K562 (cell line): ENCODE results near the gene PPP6R1. TPM values are rescaled to one million over a fixed set of nuclear protein-coding genes. Genes with fewer than 3 reads are reported as not detected.

Experiments
- ATAC-seq: fragments of 200-7000 bp; cut with Tn5 transposase; 3 replicates; pipeline ENCODE4 v1.9.1; 2020; ENCODE audit warnings: moderate library complexity
- BruUV-seq: library from RNA; stranded (reverse); fragments of 400-500 nt; replicated peaks from 2 replicates; lab custom pipeline; 2021; lab: Mats Ljungman, UMichigan
- CTCF ChIA-PET: fragments of 300-600 bp; formaldehyde crosslinking; extraction: SDS; loops from one replicate; lab custom pipeline; 2021; ENCODE audit warnings: low intra/inter-chr PET ratio; lab: Yijun Ruan, JAX
- POLR2A ChIA-PET: fragments of 300-600, 350-650 bp; sonication (Branson Sonifier 250); formaldehyde crosslinking; extraction: SDS; loops from one replicate; lab custom pipeline; 2021; ENCODE audit warnings: antibody characterized with exemption, inconsistent platforms; lab: Yijun Ruan, JAX
- DNase-seq, 4 experiments: peaks; one replicate each; pipeline versions ENCODE4 v3.0.0 to v3.0.0-alpha.2; 2011 to 2018; ENCODE audit warnings: low spot score in 3 of 4, mixed read lengths in 3 of 4; ENCODE audit errors: extremely low read depth in 1 of 4
- FAIRE-seq: peaks from 2 replicates; lab custom pipeline; 2011; peaks lifted over from hg19 to GRCh38; lab: Jason Lieb, UNC
- H2AFZ ChIP-seq: 2 replicates; pipeline ENCODE4 v1.6.0; 2011; ENCODE audit warnings: low read depth, low read length, control low read depth, inconsistent platforms
- H3K27ac ChIP-seq: fragments of 200-600 bp; 3 replicates; pipeline ENCODE4 v1.8.0; 2011; ENCODE audit warnings: low read depth, mild to moderate bottlenecking, control low read depth, inconsistent platforms, low read length, moderate library complexity, mixed read lengths; ENCODE audit errors: extremely low read depth
- H3K27me3 ChIP-seq, 2 experiments: fragments of 300-600 bp in 1 of 2; 2 replicates in 1 of 2; 3 replicates in 1 of 2; pipeline versions ENCODE4 v1.6.0 to v1.8.0; 2011; ENCODE audit warnings: inconsistent platforms in 2 of 2, low read length in 2 of 2, mild to moderate bottlenecking in 1 of 2, mixed read lengths in 1 of 2, moderate library complexity in 1 of 2; ENCODE audit not compliant: control insufficient read depth in 2 of 2, insufficient read depth in 2 of 2
- H3K36me3 ChIP-seq: fragments of 300-600 bp; 3 replicates; pipeline ENCODE4 v1.8.0; 2011; ENCODE audit warnings: mild to moderate bottlenecking, low read length, inconsistent platforms; ENCODE audit not compliant: control insufficient read depth, insufficient read depth
- H3K4me1 ChIP-seq, 2 experiments: fragments of 200-600 bp in 1 of 2; replicated peaks in 1 of 2; 2 replicates in 1 of 2; 3 replicates in 1 of 2; pipeline versions ENCODE4 v1.5.1 to v1.8.0; 2011; ENCODE audit warnings: inconsistent platforms in 2 of 2, low read length in 2 of 2, mild to moderate bottlenecking in 1 of 2, mixed read lengths in 1 of 2, moderate library complexity in 1 of 2; ENCODE audit not compliant: control insufficient read depth in 2 of 2, insufficient read depth in 2 of 2
- H3K4me2 ChIP-seq: 2 replicates; pipeline ENCODE4 v1.6.1; 2011; ENCODE audit warnings: low read length, control low read depth, inconsistent platforms, mixed read lengths; ENCODE audit not compliant: insufficient read depth
- H3K4me3 ChIP-seq: fragments of 200-600 bp; sonication (generic), shearing (Covaris generic); 2 replicates; pipeline ENCODE4 v1.5.1; 2016; ENCODE audit warnings: control low read depth, inconsistent platforms
- H3K79me2 ChIP-seq: fragments of 200-600 bp; 3 replicates; pipeline ENCODE4 v1.8.0; 2011; ENCODE audit warnings: low read length, inconsistent platforms; ENCODE audit not compliant: control insufficient read depth, insufficient read depth
- H3K9ac ChIP-seq, 2 experiments: 2 replicates each; pipeline versions ENCODE4 v1.6.0 to v1.6.1; 2011; ENCODE audit warnings: low read depth in 2 of 2, low read length in 2 of 2, control low read depth in 1 of 2, inconsistent platforms in 1 of 2, mild to moderate bottlenecking in 1 of 2, mixed read lengths in 1 of 2; ENCODE audit not compliant: insufficient read depth in 1 of 2
- H3K9me1 ChIP-seq: one replicate; pipeline ENCODE4 v1.6.0; 2011; ENCODE audit warnings: inconsistent platforms, mild to moderate bottlenecking, low read length, moderate library complexity; ENCODE audit not compliant: control insufficient read depth, insufficient read depth
- H3K9me3 ChIP-seq: replicated peaks from 2 replicates; pipeline ENCODE4 v1.5.1; 2011; ENCODE audit warnings: low read depth, low read length, inconsistent platforms; ENCODE audit not compliant: control insufficient read depth, insufficient read depth
- H4K20me1 ChIP-seq: replicated peaks from 2 replicates; pipeline ENCODE4 v1.6.1; 2011; ENCODE audit warnings: low read length, inconsistent platforms, mixed read lengths; ENCODE audit not compliant: control insufficient read depth, insufficient read depth
- BHLHE40 ChIP-seq: IDR thresholded peaks from 2 replicates; pipeline ENCODE4 v1.6.1; 2011; ENCODE audit warnings: low read length, improper control_type of control experiment
- MECOM ChIP-seq: fragments of 250-450 bp; sonication (Bioruptor Pico); IDR thresholded peaks from 2 replicates; pipeline ENCODE4 v1.8.0; 2022; ENCODE audit warnings: inconsistent platforms
- PCBP1 ChIP-seq: fragments of 200-400 bp; formaldehyde crosslinking; IDR thresholded peaks from 2 replicates; pipeline ENCODE4 v1.6.1; 2018; ENCODE audit warnings: mild to moderate bottlenecking, low read depth, low read length; ENCODE audit not compliant: poor library complexity, severe bottlenecking
- POLR2AphosphoS5 ChIP-seq: IDR thresholded peaks from 2 replicates; pipeline ENCODE4 v1.6.1; 2011; ENCODE audit warnings: mild to moderate bottlenecking, low read depth, low read length, moderate library complexity; ENCODE audit not compliant: control insufficient read depth, insufficient read depth
- RBFOX2 ChIP-seq: fragments of 200-400 bp; formaldehyde crosslinking; IDR thresholded peaks from 2 replicates; pipeline ENCODE4 v1.6.1; 2017; ENCODE audit warnings: low read depth, mild to moderate bottlenecking, low read length, moderate library complexity
- SNIP1 ChIP-seq: fragments of 450-650 bp; IDR thresholded peaks from 2 replicates; pipeline ENCODE4 v1.7.1; 2017; ENCODE audit warnings: low read depth, mild to moderate bottlenecking
- THRAP3 ChIP-seq: fragments of 450-650 bp; IDR thresholded peaks from 2 replicates; pipeline ENCODE4 v1.6.1; 2016; ENCODE audit warnings: mild to moderate bottlenecking, inconsistent platforms, borderline replicate concordance
- YBX1 ChIP-seq: fragments of 450-650 bp; IDR thresholded peaks from 2 replicates; pipeline ENCODE4 v1.7.1; 2016; ENCODE audit warnings: mild to moderate bottlenecking
- ZNF174 ChIP-seq: fragments of 250-450 bp; sonication (Bioruptor Pico); IDR thresholded peaks from 2 replicates; pipeline ENCODE4 v1.4.0; 2020; ENCODE audit warnings: mild to moderate bottlenecking
- ZNF551 ChIP-seq: fragments of 250-450 bp; sonication (Bioruptor Pico); IDR thresholded peaks from 2 replicates; pipeline ENCODE4 v1.5.0; 2021; ENCODE audit warnings: mild to moderate bottlenecking, moderate library complexity
- ZNF766 ChIP-seq: fragments of 200-800 bp; sonication (Bioruptor generic); conservative IDR thresholded peaks from 2 replicates; pipeline ENCODE4 v1.6.1; 2016; ENCODE audit warnings: missing genetic modification characterization, missing compliant biosample characterization
- WGBS: fragments of 100-300 bp; shearing (Covaris generic); methylation state at CpG from one replicate; pipeline ENCODE4 v1.1.6; 2016; ENCODE audit warnings: low coverage, mixed read lengths; ENCODE audit not compliant: insufficient coverage; ENCODE audit errors: missing lambda C conversion rate; 5-methylcytosine and 5-hydroxymethylcytosine counted together
- in situ Hi-C: fragments of 300-500 bp; cut with MboI; formaldehyde crosslinking; loops from 4 replicates; pipeline ENCODE4 v1.15.0; 2018; ENCODE audit warnings: inconsistent platforms, mixed read lengths
- intact Hi-C: fragments of 100-400 bp; cut with micrococcal nuclease; formaldehyde crosslinking; loops from 2 replicates; pipeline ENCODE4 v1.14.2; 2022
- polyA plus RNA-seq, 8 experiments: library from polyadenylated mRNA; depleted of rRNA in 4 of 8; stranded (reverse) in 5 of 8; unstranded in 3 of 8; fragments of >200 nt; fragmentation: Nextera tagmentation in 2 of 8; fragmentation: Illumina TruSeq in 1 of 8; extraction: Ambion mirVana in 2 of 8; extraction: Trizol in 1 of 8; gene quantifications; 2 replicates each; pipeline versions ENCODE4 v1.2.1 to v1.2.3, GENCODE V29; 2011 to 2014; ENCODE audit warnings: inconsistent platforms in 1 of 8, missing spikeins in 1 of 8
- total RNA-seq, 7 experiments: library from RNA; depleted of rRNA in 6 of 7; stranded (reverse); fragments of >200 nt in 6 of 7; fragmentation: Illumina TruSeq in 2 of 7; extraction: Trizol in 2 of 7; gene quantifications; 2 replicates each; pipeline versions ENCODE4 v1.2.1 to v1.2.3, GENCODE V29; 2011 to 2021; ENCODE audit warnings: low replicate concordance in 1 of 7
- TF ChIP-seq, protein P1 (sequence below): sonication (generic); formaldehyde crosslinking; IDR thresholded peaks from 2 replicates; pipeline ENCODE4 v1.8.0; 2023; ENCODE audit warnings: mild to moderate bottlenecking, missing genetic modification reagents

The PPP6R1 gene
- total and polyA plus RNA-seq, 9 of the 15 experiments (the other 6 are each of a cell fraction or from before 2014, with no cell fraction given), result 0.48 to 135 (median 37.2) TPM

DNA sequence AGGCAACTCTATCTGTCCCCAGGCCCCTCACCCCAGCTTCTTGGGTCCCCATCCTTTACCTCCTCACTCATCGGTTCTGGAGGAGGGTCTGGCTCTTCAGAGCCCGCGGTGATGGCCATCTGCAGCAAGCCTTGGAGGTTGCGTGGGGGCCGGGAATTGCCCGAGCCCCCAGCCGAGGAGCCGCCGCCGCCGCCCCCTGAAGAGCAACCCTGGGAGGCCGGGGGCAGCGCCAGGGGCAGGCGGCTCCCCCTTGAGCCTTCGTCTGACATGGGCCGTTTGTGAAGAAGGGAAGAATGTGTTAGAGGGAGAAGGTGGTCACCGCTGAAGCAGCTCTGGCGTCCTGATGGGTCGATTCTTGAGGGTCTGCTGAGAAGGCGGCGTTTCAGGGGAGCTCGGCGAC is 20.5 kb upstream of the PPP6R1 start:
- Histone ChIP-seq H3K27ac (peak overlapping the region; percentile 70), H3K4me1 (peaks cover 19 to 21% of the 10 kb centered on the region in 2 experiments), H4K20me1 (no peaks in the 10 kb centered on the region), H3K79me2 (peaks cover 12% of the 10 kb centered on the region), H3K9me3 (no peaks in the 10 kb centered on the region), H3K9ac (peak overlapping the region; percentile 63 to 89), H3K4me2 (peak overlapping the region; percentile 82), H2AFZ (peak overlapping the region; percentile 88; the same call in 1 of the 2 replicates), H3K27me3 (no peaks in the 10 kb centered on the region), H3K36me3 (peaks cover 19% of the 10 kb centered on the region; the same call in 1 of the 3 replicates), H3K4me3 (peak overlapping the region; percentile 65), H3K9me1 (no peaks in the 10 kb centered on the region)
- in situ Hi-C loops (no loop called here), intact Hi-C loops (no loop called here)
- ATAC-seq (no peak), DNase-seq (no peak), FAIRE-seq (no peak)
- WGBS, result 4% methylated on average over 13 of the region's 23 CpGs
- POLR2A ChIA-PET, result interaction anchor here (0.7 to 2.3 kb wide), 7 partner anchors 17 to 128 kb away, joined by 3 to 15 read pairs (median 4); partner anchors contain the start of genes PPP6R1 and UBE2S
- CTCF ChIA-PET, result no interaction called here
- no peak for TF ChIP-seq ZNF551 (CRISPR knock-in tag)
- TF ChIP-seq YBX1, result no peak
- TF ChIP-seq PCBP1, result peak; percentile 4
- peak; percentile 3; the same call in 1 of the 2 replicates for TF ChIP-seq RBFOX2
- TSS peak; percentile 76 for BruUV-seq

DNA sequence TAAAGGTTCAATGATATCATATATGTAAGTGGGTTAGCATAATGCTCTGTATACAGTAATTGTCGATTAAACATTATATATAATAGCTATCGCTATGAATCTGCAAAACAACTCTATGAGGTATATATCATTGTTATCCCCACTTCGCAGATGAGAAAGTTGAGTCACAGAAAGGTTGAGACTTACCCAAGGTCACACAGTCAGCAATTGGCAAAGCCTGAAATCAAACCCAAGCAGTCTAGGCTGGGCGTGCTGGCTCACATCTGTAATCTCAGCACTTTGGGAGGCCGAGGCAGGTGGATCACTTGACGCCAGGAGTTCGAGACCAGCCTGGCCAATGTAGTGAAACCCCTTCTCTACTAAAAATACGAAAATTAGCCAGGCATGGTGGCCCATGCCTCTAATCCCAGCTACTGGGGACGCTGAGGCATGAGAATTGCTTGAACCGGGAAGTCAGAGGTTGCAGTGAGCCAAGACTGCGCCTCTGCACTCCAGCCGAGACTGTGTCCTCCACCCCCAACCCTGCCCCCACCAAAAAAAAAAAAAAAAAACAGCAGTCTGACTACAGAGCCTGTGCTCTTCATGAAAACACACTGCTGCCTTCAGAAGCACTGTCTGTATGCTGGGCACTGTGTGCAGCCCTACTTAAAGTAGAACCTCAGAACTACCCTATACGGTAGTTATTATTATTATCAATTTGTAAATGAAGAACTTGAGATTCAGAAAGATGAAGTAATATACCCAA is 19.7 kb upstream of the PPP6R1 start:
- intact Hi-C loops, result no loop called here
- peaks cover 12% of the 10 kb centered on the region for H3K79me2 ChIP-seq
- POLR2A ChIA-PET, result interaction anchor here (0.5 to 2.3 kb wide), 9 partner anchors 17 to 165 kb away, joined by 3 to 15 read pairs (median 3); partner anchors contain the start of genes PPP6R1 and UBE2S
- TF ChIP-seq POLR2AphosphoS5 (no peak), MECOM (no peak), THRAP3 (no peak), ZNF174 (CRISPR knock-in tag) (no peak), BHLHE40 (no peak), SNIP1 (no peak), ZNF766 (CRISPR knock-in tag) (no peak)
- TF ChIP-seq, protein P1, sequence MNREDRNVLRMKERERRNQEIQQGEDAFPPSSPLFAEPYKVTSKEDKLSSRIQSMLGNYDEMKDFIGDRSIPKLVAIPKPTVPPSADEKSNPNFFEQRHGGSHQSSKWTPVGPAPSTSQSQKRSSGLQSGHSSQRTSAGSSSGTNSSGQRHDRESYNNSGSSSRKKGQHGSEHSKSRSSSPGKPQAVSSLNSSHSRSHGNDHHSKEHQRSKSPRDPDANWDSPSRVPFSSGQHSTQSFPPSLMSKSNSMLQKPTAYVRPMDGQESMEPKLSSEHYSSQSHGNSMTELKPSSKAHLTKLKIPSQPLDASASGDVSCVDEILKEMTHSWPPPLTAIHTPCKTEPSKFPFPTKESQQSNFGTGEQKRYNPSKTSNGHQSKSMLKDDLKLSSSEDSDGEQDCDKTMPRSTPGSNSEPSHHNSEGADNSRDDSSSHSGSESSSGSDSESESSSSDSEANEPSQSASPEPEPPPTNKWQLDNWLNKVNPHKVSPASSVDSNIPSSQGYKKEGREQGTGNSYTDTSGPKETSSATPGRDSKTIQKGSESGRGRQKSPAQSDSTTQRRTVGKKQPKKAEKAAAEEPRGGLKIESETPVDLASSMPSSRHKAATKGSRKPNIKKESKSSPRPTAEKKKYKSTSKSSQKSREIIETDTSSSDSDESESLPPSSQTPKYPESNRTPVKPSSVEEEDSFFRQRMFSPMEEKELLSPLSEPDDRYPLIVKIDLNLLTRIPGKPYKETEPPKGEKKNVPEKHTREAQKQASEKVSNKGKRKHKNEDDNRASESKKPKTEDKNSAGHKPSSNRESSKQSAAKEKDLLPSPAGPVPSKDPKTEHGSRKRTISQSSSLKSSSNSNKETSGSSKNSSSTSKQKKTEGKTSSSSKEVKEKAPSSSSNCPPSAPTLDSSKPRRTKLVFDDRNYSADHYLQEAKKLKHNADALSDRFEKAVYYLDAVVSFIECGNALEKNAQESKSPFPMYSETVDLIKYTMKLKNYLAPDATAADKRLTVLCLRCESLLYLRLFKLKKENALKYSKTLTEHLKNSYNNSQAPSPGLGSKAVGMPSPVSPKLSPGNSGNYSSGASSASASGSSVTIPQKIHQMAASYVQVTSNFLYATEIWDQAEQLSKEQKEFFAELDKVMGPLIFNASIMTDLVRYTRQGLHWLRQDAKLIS (CRISPR knock-in tag), result no peak

More for the DNA sequence above, 19.7 kb upstream of the PPP6R1 start:
- ATAC-seq (no peak), DNase-seq (no peak), FAIRE-seq (peak; percentile 71)
- Histone ChIP-seq H3K4me2 (peak overlapping the region; percentile 82), H3K36me3 (peaks cover 24% of the 10 kb centered on the region; the same call in 1 of the 3 replicates), H3K27ac (no peak overlapping the region), H3K27me3 (no peaks in the 10 kb centered on the region), H3K9me1 (no peaks in the 10 kb centered on the region), H3K9me3 (no peaks in the 10 kb centered on the region), H3K4me3 (peak overlapping the region; percentile 65), H3K9ac (peak overlapping the region; percentile 63 to 89; a peak in 3 of 4 replicates), H4K20me1 (no peaks in the 10 kb centered on the region), H2AFZ (no peak overlapping the region), H3K4me1 (peaks cover 19% of the 10 kb centered on the region in 2 experiments)
- WGBS, result 72% methylated on average over 13 of the region's 13 CpGs
- in situ Hi-C loops, result no loop called here
- CTCF ChIA-PET, result no interaction called here
- BruUV-seq, result no TSS peak
